ENCODE data around the gene PLOD3. TPM values are rescaled to one million over a fixed set of nuclear protein-coding genes. Genes with fewer than 3 reads are reported as not detected.

PLOD3 gene
- total RNA-seq, 1 experiment from 2014 or later = 48.3 TPM

- TF ChIP-seq ZNF425 (CRISPR knock-in tag; conservative IDR thresholded peaks at IDR 0.05) (no peak), TEAD1 (CRISPR knock-in tag; IDR thresholded peaks at IDR 0.05) (no peak), ZNF138 (CRISPR knock-in tag; conservative IDR thresholded peaks at IDR 0.05) (no peak), ZNF121 (CRISPR knock-in tag; IDR thresholded peaks at IDR 0.05) (no peak), GABPB1 (CRISPR knock-in tag; IDR thresholded peaks at IDR 0.05) (peak; percentile 13; the same call in 1 of the 2 replicates), TCF7 (CRISPR knock-in tag; IDR thresholded peaks at IDR 0.05; ENCODE audit: low read depth) (no peak), NR2C2 (CRISPR knock-in tag; IDR thresholded peaks at IDR 0.05) (no peak), ZNF423 (CRISPR knock-in tag; IDR thresholded peaks at IDR 0.05) (no peak), NR3C1 (CRISPR knock-in tag; conservative IDR thresholded peaks at IDR 0.05; ENCODE audit: low read depth) (no peak), ZNF396 (CRISPR knock-in tag; IDR thresholded peaks at IDR 0.05; ENCODE audit: borderline replicate concordance) (no peak), JAZF1 (CRISPR knock-in tag; IDR thresholded peaks at IDR 0.05) (no peak), OVOL2 (CRISPR knock-in tag; IDR thresholded peaks at IDR 0.05; ENCODE audit: borderline replicate concordance) (no peak), RORB (CRISPR knock-in tag; IDR thresholded peaks at IDR 0.05) (no peak), PRRX2 (CRISPR knock-in tag; IDR thresholded peaks at IDR 0.05) (no peak), USF1 (CRISPR knock-in tag; IDR thresholded peaks at IDR 0.05) (no peak), ZNF219 (CRISPR knock-in tag; IDR thresholded peaks at IDR 0.05; ENCODE audit: borderline replicate concordance) (no peak), FOXP4 (CRISPR knock-in tag; IDR thresholded peaks at IDR 0.05) (no peak), SP1 (CRISPR knock-in tag; conservative IDR thresholded peaks at IDR 0.05) (peak; percentile 41), PRDM15 (CRISPR knock-in tag; IDR thresholded peaks at IDR 0.05) (peak; percentile 45), AR (CRISPR knock-in tag; IDR thresholded peaks at IDR 0.05) (no peak), ETV6 (CRISPR knock-in tag; IDR thresholded peaks at IDR 0.05) (0 out of 2 replicates have a peak, but pooled peaks have one; percentile 17)
- TF ChIP-seq, protein P1, sequence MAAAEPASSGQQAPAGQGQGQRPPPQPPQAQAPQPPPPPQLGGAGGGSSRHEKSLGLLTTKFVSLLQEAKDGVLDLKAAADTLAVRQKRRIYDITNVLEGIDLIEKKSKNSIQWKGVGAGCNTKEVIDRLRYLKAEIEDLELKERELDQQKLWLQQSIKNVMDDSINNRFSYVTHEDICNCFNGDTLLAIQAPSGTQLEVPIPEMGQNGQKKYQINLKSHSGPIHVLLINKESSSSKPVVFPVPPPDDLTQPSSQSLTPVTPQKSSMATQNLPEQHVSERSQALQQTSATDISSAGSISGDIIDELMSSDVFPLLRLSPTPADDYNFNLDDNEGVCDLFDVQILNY (CRISPR knock-in tag; IDR thresholded peaks at IDR 0.05) = peak; percentile 43; the same call in 1 of the 2 replicates
- TF ChIP-seq, protein P2, sequence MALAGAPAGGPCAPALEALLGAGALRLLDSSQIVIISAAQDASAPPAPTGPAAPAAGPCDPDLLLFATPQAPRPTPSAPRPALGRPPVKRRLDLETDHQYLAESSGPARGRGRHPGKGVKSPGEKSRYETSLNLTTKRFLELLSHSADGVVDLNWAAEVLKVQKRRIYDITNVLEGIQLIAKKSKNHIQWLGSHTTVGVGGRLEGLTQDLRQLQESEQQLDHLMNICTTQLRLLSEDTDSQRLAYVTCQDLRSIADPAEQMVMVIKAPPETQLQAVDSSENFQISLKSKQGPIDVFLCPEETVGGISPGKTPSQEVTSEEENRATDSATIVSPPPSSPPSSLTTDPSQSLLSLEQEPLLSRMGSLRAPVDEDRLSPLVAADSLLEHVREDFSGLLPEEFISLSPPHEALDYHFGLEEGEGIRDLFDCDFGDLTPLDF (CRISPR knock-in tag; IDR thresholded peaks at IDR 0.05) = no peak
- TF ChIP-seq, protein P3, sequence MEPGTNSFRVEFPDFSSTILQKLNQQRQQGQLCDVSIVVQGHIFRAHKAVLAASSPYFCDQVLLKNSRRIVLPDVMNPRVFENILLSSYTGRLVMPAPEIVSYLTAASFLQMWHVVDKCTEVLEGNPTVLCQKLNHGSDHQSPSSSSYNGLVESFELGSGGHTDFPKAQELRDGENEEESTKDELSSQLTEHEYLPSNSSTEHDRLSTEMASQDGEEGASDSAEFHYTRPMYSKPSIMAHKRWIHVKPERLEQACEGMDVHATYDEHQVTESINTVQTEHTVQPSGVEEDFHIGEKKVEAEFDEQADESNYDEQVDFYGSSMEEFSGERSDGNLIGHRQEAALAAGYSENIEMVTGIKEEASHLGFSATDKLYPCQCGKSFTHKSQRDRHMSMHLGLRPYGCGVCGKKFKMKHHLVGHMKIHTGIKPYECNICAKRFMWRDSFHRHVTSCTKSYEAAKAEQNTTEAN (CRISPR knock-in tag; IDR thresholded peaks at IDR 0.05) = no peak
These were observed at the start of gene PLOD3, which contains the start of gene ZNHIT1 (continued) for GRCh38 chr7:101217388-101218235.

Measured in WTC11 (cell line).